GM13976 (cell line): ENCODE results near the gene RAD51B.

Experiments
- DNase-seq: peaks from one replicate; pipeline ENCODE4 v3.0.0; 2012; ENCODE audit warnings: low spot score
- in situ Hi-C: fragments of 300-500 bp; cut with MboI; formaldehyde crosslinking; loops from one replicate; pipeline ENCODE4 v1.12.0; 2022; ENCODE audit warnings: low sequenced_read_pairs, mixed read lengths, inconsistent platforms; ENCODE audit not compliant: unreplicated experiment
- TF ChIP-seq, protein P1 (sequence below): IDR thresholded peaks from 2 replicates; pipeline ENCODE4 v1.5.1; 2012; ENCODE audit warnings: borderline replicate concordance, mild to moderate bottlenecking; ENCODE audit not compliant: insufficient read depth; ENCODE audit errors: extremely low read depth, missing control alignments, control extremely low read depth

RAD51B gene

DNA sequence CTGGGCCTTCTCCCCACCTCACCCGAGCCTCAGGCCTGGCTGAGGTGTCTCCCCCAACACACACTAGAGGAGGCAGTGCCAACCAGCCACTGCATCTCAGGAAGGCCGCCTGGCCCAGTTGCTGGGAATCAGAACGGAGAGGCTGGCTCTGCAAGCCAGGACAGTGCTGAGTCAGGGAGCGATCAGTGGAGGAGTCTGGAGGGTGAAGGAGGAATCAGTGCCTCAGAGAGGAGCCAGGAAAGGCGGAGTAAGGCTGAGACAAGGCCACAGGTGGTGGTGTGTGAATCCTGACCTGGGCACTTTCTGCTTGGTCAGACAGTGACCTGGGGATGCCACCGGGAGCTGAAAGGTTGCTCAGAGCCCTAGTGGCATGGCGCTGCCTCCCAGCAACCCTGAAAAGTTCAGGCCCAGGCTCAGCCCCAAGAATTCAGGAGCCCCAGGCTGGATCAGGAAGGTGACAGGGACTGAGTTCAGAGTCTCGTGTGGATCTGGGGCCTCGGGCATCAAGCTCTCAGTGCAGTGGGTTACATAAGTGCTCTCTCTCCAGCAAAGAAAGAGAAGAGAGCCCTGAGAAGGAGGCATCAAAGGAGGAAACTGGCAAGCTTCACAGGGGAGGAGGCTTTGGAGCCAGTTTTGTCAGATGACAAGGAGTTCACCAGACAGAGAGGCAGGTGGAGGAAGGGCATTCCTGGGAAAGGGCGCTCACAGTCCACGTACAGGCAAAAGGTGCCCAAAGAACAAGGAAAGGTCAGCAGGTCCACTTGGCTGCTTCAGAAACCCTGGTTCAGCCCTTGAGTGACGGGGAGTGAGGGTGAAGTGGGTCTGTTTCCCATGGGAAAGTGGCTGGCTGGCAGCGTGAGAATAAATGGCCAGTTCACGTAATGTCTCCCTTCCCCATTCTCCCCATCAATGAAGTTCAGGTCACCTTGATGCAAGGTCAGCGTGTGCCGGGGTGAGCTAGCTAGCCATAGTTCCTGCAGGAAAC, 885.4 kb downstream of the RAD51B start:
- no peak for DNase-seq
- in situ Hi-C loops, result no loop called here
- TF ChIP-seq, protein P1, sequence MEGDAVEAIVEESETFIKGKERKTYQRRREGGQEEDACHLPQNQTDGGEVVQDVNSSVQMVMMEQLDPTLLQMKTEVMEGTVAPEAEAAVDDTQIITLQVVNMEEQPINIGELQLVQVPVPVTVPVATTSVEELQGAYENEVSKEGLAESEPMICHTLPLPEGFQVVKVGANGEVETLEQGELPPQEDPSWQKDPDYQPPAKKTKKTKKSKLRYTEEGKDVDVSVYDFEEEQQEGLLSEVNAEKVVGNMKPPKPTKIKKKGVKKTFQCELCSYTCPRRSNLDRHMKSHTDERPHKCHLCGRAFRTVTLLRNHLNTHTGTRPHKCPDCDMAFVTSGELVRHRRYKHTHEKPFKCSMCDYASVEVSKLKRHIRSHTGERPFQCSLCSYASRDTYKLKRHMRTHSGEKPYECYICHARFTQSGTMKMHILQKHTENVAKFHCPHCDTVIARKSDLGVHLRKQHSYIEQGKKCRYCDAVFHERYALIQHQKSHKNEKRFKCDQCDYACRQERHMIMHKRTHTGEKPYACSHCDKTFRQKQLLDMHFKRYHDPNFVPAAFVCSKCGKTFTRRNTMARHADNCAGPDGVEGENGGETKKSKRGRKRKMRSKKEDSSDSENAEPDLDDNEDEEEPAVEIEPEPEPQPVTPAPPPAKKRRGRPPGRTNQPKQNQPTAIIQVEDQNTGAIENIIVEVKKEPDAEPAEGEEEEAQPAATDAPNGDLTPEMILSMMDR, result no peak

DNA sequence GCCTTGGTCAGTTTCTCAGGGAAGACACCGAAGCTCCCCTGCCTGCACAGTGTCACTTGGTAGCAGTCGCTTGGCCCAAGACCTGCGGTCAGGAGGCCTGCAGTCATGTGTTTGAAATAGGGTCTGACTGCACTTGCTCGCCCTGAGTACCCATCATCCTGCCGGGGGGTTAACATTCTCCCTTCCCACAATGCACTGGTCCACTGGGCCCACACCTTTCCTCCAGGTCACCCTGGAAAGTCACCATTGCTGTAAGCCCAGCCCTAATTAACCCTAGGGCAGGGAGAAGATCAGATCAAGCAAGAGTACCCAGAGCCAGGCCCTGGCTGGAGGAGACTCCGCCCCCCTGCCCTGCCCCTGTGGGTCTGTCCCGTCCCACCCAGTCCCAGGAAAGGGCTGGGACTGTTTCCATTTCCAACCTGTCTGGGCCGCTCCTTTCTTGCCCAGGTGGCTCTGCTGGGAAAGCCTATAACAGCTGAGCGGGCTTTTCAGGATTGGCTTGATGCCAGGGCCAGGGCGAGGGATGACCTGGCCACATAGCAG, 886.2 kb downstream of the RAD51B start:
- DNase-seq, result no peak
- in situ Hi-C loops, result no loop called here
- TF ChIP-seq, protein P1, result no peak

DNA sequence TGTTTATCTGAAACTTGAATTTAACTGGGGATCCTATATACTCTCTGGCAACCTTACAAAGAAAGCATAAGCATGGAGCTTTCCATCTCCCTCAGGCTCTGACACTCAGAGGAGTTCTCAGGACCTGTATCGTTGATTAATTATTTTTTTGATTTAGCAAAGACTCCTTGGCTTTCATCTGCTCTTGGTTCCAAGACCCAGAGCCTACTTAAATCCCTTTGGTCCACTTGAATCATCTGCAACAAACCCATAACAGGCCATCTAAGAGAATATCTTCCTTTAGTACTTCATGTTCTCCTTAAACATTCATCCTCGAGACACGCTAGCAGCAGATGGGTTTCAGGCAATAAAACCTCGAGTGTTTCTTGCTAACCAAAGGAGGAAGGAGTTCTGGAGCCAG, 887.9 kb downstream of the RAD51B start:
- in situ Hi-C loops, result no loop called here
- DNase-seq, result no peak
- TF ChIP-seq, protein P1, result no peak

DNA sequence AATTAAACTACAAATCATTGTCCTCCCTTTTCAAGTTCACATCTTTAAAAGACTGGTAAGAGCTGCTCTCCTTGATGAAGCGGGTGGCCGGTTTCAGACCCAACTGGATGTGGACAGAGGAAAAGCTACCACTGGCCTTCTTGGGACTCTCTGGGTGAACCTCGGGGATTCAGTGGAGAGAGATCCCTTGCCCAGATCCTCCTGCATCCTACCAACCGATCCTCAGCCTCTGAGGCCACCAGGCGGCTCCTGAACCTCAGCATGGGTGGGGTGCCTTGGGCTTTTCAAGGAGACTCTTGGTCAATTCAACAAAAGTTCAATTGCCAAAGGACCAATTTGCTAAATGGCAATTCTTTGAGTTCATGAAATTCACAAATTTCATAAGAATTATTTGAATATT, 888.8 kb downstream of the RAD51B start:
- TF ChIP-seq, protein P1, result no peak
- in situ Hi-C loops, result no loop called here

DNA sequence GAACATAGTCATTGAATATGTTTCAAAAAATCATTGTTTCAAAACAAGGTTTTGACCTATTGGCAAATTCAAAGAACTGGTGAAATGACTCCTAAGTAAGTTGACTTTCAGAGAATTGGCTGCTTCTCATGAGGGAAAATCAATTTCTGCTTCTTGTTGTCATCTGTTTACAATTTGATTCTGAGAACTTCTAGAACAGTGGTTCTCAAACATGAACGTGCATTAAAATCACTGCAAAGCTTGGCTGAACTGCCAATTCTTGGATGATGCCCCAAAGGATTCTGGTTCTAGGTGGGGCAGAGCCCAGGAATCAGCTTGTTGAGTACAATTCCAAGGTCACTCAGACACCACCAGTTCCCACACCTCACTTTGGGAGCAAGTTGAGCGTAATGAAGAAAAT, 889.4 kb downstream of the RAD51B start:
- TF ChIP-seq, protein P1, result no peak

More for the DNA sequence above, 888.8 kb downstream of the RAD51B start:
- DNase-seq, result no peak

DNA sequence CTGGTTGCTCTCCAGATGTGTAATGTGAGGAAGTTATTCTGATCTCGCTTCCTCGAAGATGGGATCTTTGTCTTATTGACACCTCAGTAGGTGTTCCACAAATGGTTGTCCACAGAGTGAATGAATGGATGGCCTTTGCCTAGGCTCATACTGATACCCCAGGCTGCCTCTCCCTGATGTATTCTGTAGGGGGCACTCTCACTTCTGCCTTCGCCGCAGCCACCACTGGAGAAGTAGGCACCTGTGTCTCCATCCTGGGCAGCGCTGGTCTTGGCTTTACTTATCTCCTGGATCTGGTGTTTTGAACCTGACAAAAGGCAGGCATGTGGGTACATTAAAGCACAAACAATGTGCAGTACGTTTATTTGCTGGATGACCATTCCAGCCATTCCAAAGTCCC, 891.2 kb downstream of the RAD51B start:
- in situ Hi-C loops, result no loop called here
- no peak for DNase-seq
- TF ChIP-seq, protein P1, result no peak

More for the DNA sequence above, 889.4 kb downstream of the RAD51B start:
- DNase-seq, result no peak
- in situ Hi-C loops, result no loop called here
